Neutrophil (primary cell): ENCODE data around the gene NUP153.
A peak's percentile ranks its signal among the peaks of the same experiment; 100 is the strongest.
"Not testable (repeated sequence)": the region's sequence is repeated elsewhere in the genome, so short reads cannot be mapped to it uniquely, and the experiment has no call there.

Experiments used
- H3K27ac ChIP-seq: fragments of 200-600 bp; sonication (generic); 2 replicates; pipeline ENCODE4 v1.5.1; 2016; ENCODE audit warnings: mild to moderate bottlenecking, moderate library complexity
- H3K27me3 ChIP-seq: fragments of 200-600 bp; sonication (generic); 2 replicates; pipeline ENCODE4 v1.6.0; 2016; ENCODE audit warnings: mild to moderate bottlenecking
- H3K36me3 ChIP-seq: fragments of 200-600 bp; sonication (generic); 2 replicates; pipeline ENCODE4 v1.5.1; 2017
- H3K4me1 ChIP-seq, 2 experiments: fragments of 200-600 bp in 1 of 2; sonication (generic) in 1 of 2; 1 replicate in 1 of 2; 2 replicates in 1 of 2; pipeline versions ENCODE4 v1.5.1 to v1.6.1; 2013 to 2016; ENCODE audit warnings: low read depth in 1 of 2, low read length in 1 of 2, mild to moderate bottlenecking in 1 of 2, moderate library complexity in 1 of 2; ENCODE audit not compliant: control insufficient read depth in 1 of 2, insufficient read depth in 1 of 2
- H3K4me3 ChIP-seq, 2 experiments: fragments of 200-600 bp in 1 of 2; sonication (generic) in 1 of 2; 1 replicate in 1 of 2; 2 replicates in 1 of 2; pipeline ENCODE4 v1.5.1; 2013 to 2016; ENCODE audit warnings: low read depth in 1 of 2, low read length in 1 of 2, mild to moderate bottlenecking in 1 of 2, moderate library complexity in 1 of 2
- H3K9me3 ChIP-seq: fragments of 200-600 bp; sonication (generic); 2 replicates; pipeline ENCODE4 v1.5.1; 2016
- CTCF ChIP-seq: fragments of 200-600 bp; sonication (generic); IDR thresholded peaks from 2 replicates; pipeline ENCODE4 v1.5.1; 2016; ENCODE audit warnings: antibody characterized with exemption

The NUP153 gene

GRCh38 chr6:17709476-17709875 lies 2.8 kb upstream of the NUP153 start:
- Histone ChIP-seq H3K27ac (no peak overlapping the region), H3K4me3 (no peak overlapping the region), H3K4me1 (peaks cover 20% of the 10 kb centered on the region in 2 experiments), H3K9me3 (no peaks in the 10 kb centered on the region), H3K27me3 (no peaks in the 10 kb centered on the region), H3K36me3 (no peaks in the 10 kb centered on the region)
- TF ChIP-seq CTCF: no peak

- H3K27me3 ChIP-seq, H3K9me3 ChIP-seq, H3K4me3 ChIP-seq, H3K27ac ChIP-seq, H3K36me3 ChIP-seq: not testable (repeated sequence)
- H3K4me1 ChIP-seq: peaks cover 33 to 35% of the 10 kb centered on the region in 2 experiments
Measured at GRCh38 chr6:17708035-17708434, 1.3 kb upstream of the NUP153 start.

GRCh38 chr6:17707371-17707651 lies 586 bp upstream of the NUP153 start:
- no peak for TF ChIP-seq CTCF
- Histone ChIP-seq H3K4me3 (peak overlapping the region; percentile 85 to 94), H3K27ac (no peak overlapping the region), H3K4me1 (peaks cover 40 to 42% of the 10 kb centered on the region in 2 experiments), H3K9me3 (no peaks in the 10 kb centered on the region), H3K27me3 (no peaks in the 10 kb centered on the region), H3K36me3 (no peaks in the 10 kb centered on the region)

GRCh38 chr6:17705778-17706579 lies 746 bp downstream of the NUP153 start:
- no peak for TF ChIP-seq CTCF
- no peaks in the 10 kb centered on the region for H3K27me3 ChIP-seq
- peaks cover 52 to 55% of the 10 kb centered on the region in 2 experiments for H3K4me1 ChIP-seq
- H3K4me3 ChIP-seq: peak overlapping the region; percentile 85 to 94
- H3K27ac ChIP-seq: peak overlapping the region; percentile 97
- H3K36me3 ChIP-seq: no peaks in the 10 kb centered on the region
- H3K9me3 ChIP-seq: no peaks in the 10 kb centered on the region

- H3K27ac ChIP-seq: peak overlapping the region; percentile 97
- H3K9me3 ChIP-seq: no peaks in the 10 kb centered on the region
- H3K27me3 ChIP-seq: no peaks in the 10 kb centered on the region
- no peak for TF ChIP-seq CTCF
- peaks cover 57 to 61% of the 10 kb centered on the region in 2 experiments for H3K4me1 ChIP-seq
- H3K36me3 ChIP-seq: no peaks in the 10 kb centered on the region
- peak overlapping the region; percentile 85 to 94 for H3K4me3 ChIP-seq
Measured at GRCh38 chr6:17705428-17705777, 1.3 kb downstream of the NUP153 start.

GRCh38 chr6:17703256-17703694 lies 3.5 kb downstream of the NUP153 start:
- no peaks in the 10 kb centered on the region for H3K36me3 ChIP-seq
- H3K27me3 ChIP-seq: no peaks in the 10 kb centered on the region
- peak overlapping the region; percentile 55 for H3K4me3 ChIP-seq
- TF ChIP-seq CTCF: peak; percentile 24
- H3K4me1 ChIP-seq: peaks cover 58 to 65% of the 10 kb centered on the region in 2 experiments
- H3K27ac ChIP-seq: peak overlapping the region; percentile 97
- H3K9me3 ChIP-seq: no peaks in the 10 kb centered on the region
